Measurements from ENCODE around the gene WDR17. TPM values are rescaled to one million over a fixed set of nuclear protein-coding genes. Genes with fewer than 3 reads are reported as not detected.

The WDR17 gene
- total and polyA plus RNA-seq, 2 donors (not counting 1 experiment from before 2014, with no cell fraction given) = 2.1 to 7.1 TPM

DNA sequence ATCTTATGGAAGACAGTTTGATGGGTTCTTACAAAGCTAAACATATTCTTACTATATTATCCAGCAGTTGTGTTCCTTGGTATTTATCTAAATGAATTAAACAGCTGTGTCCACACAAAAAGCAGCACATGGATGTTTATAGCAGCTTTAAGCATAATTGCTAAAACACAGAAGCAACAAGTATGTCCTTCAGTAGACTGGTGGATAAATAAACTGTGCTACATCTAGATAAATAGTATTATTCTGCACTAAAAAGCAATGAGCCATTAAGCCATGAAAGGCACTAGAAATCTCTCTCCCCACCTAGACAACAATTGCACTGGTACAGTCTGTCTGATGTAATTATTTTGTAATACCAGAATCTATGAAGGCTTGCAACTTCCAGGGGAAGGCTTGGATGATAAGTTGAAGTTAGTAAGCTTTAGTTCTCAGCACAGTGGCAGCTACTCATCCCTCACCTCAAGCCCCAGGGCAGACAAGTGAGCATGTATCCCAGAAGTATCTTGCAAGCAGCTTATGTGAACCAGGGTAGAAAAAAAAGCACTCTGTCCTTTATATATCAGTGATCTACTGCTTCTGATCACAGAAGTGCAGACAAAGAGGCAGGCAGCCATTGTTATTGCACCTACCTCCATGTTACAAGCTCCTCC, 36.9 kb downstream of the WDR17 start:
- H3K27me3 Mint-ChIP-seq = peaks cover 17% of the 10 kb centered on the region
- peaks cover 6% of the 10 kb centered on the region for H3K9me3 Mint-ChIP-seq (ENCODE audit: insufficient read depth)
- H3K36me3 ChIP-seq (replicated peaks in 1 of 2; ENCODE audit: control extremely low read depth in 1 of 2, control insufficient read depth in 1 of 2, extremely low read depth in 1 of 2, insufficient read depth in 2 of 2, low read length in 1 of 2) = no peaks in the 10 kb centered on the region
- H3K4me3 Mint-ChIP-seq = no peak overlapping the region
- no peaks in the 10 kb centered on the region for H3K4me1 ChIP-seq (ENCODE audit: control insufficient read depth in 2 of 2, insufficient read depth in 2 of 2, low read length in 2 of 2)
- ATAC-seq (ENCODE audit: low read depth) = no peak
- H3K4me2 ChIP-seq (replicated peaks; ENCODE audit: low read depth, low read length, poor library complexity, severe bottlenecking) = no peak overlapping the region
- no peaks in the 10 kb centered on the region for H3K4me1 Mint-ChIP-seq
- no peak for DNase-seq
- no peak overlapping the region for H2AFZ ChIP-seq (ENCODE audit: insufficient read depth, low read depth, low read length, poor library complexity, severe bottlenecking)
- CTCF ChIA-PET = no interaction called here
- intact Hi-C loops (cut with micrococcal nuclease) = no loop called here
- H3K27ac Mint-ChIP-seq = no peak overlapping the region
- no peaks in the 10 kb centered on the region for H4K20me1 ChIP-seq (ENCODE audit: control insufficient read depth, insufficient read depth, low read length, poor library complexity, severe bottlenecking)
- no peaks in the 10 kb centered on the region for H3K27me3 ChIP-seq (replicated peaks in 1 of 4; ENCODE audit: control extremely low read depth in 1 of 4, control insufficient read depth in 3 of 4, insufficient read depth in 4 of 4, low read length in 3 of 4)
- H3K9ac ChIP-seq (ENCODE audit: low read length) = no peak overlapping the region
- peaks cover 0 to 7% (median 2%) of the 10 kb centered on the region in 3 donors for H3K9me3 ChIP-seq (ENCODE audit: control extremely low read depth in 1 of 3, control insufficient read depth in 2 of 3, insufficient read depth in 1 of 3, low read length in 2 of 3)
- POLR2A ChIA-PET = no interaction called here
- H3K79me2 ChIP-seq (ENCODE audit: control insufficient read depth, insufficient read depth, low read length) = no peaks in the 10 kb centered on the region
- H3K27ac ChIP-seq (ENCODE audit: low read length in 2 of 2) = no peak overlapping the region
- H3K4me3 ChIP-seq (ENCODE audit: control extremely low read depth in 1 of 5, extremely low read depth in 1 of 5, insufficient read depth in 1 of 5, low read depth in 2 of 5, low read length in 4 of 5) = no peak overlapping the region
- TF ChIP-seq EZH2 (IDR thresholded peaks at IDR 0.05; ENCODE audit: borderline replicate concordance, insufficient read depth, low read depth, low read length, poor library complexity, severe bottlenecking) = no peak
- TF ChIP-seq, protein P1, sequence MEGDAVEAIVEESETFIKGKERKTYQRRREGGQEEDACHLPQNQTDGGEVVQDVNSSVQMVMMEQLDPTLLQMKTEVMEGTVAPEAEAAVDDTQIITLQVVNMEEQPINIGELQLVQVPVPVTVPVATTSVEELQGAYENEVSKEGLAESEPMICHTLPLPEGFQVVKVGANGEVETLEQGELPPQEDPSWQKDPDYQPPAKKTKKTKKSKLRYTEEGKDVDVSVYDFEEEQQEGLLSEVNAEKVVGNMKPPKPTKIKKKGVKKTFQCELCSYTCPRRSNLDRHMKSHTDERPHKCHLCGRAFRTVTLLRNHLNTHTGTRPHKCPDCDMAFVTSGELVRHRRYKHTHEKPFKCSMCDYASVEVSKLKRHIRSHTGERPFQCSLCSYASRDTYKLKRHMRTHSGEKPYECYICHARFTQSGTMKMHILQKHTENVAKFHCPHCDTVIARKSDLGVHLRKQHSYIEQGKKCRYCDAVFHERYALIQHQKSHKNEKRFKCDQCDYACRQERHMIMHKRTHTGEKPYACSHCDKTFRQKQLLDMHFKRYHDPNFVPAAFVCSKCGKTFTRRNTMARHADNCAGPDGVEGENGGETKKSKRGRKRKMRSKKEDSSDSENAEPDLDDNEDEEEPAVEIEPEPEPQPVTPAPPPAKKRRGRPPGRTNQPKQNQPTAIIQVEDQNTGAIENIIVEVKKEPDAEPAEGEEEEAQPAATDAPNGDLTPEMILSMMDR (IDR thresholded peaks at IDR 0.05) = no peak

GRCh38 chr4:176107695-176108094, 42.1 kb downstream of the WDR17 start:
- Mint-ChIP-seq H3K9me3 (ENCODE audit: insufficient read depth) (no peaks in the 10 kb centered on the region), H3K4me1 (no peaks in the 10 kb centered on the region), H3K4me3 (no peak overlapping the region), H3K27me3 (peaks cover 5% of the 10 kb centered on the region), H3K27ac (no peak overlapping the region)
- no peaks in the 10 kb centered on the region for H3K27me3 ChIP-seq (replicated peaks in 1 of 4; ENCODE audit: control extremely low read depth in 1 of 4, control insufficient read depth in 3 of 4, insufficient read depth in 4 of 4, low read length in 3 of 4)
- intact Hi-C loops (cut with micrococcal nuclease) = no loop called here
- no peaks in the 10 kb centered on the region for H3K4me1 ChIP-seq (ENCODE audit: control insufficient read depth in 2 of 2, insufficient read depth in 2 of 2, low read length in 2 of 2)
- H3K4me3 ChIP-seq (ENCODE audit: control extremely low read depth in 1 of 5, extremely low read depth in 1 of 5, insufficient read depth in 1 of 5, low read depth in 2 of 5, low read length in 4 of 5) = no peak overlapping the region
- TF ChIP-seq, protein P1 (IDR thresholded peaks at IDR 0.05) = no peak
- no peak for TF ChIP-seq EZH2 (IDR thresholded peaks at IDR 0.05; ENCODE audit: borderline replicate concordance, insufficient read depth, low read depth, low read length, poor library complexity, severe bottlenecking)
- POLR2A ChIA-PET = no interaction called here
- H3K9ac ChIP-seq (ENCODE audit: low read length) = no peak overlapping the region
- H3K4me2 ChIP-seq (replicated peaks; ENCODE audit: low read depth, low read length, poor library complexity, severe bottlenecking) = no peak overlapping the region
- no peaks in the 10 kb centered on the region for H3K36me3 ChIP-seq (replicated peaks in 1 of 2; ENCODE audit: control extremely low read depth in 1 of 2, control insufficient read depth in 1 of 2, extremely low read depth in 1 of 2, insufficient read depth in 2 of 2, low read length in 1 of 2)
- H2AFZ ChIP-seq (ENCODE audit: insufficient read depth, low read depth, low read length, poor library complexity, severe bottlenecking) = no peak overlapping the region
- CTCF ChIA-PET = no interaction called here
- DNase-seq (no peak), ATAC-seq (ENCODE audit: low read depth) (no peak)
- no peaks in the 10 kb centered on the region for H4K20me1 ChIP-seq (ENCODE audit: control insufficient read depth, insufficient read depth, low read length, poor library complexity, severe bottlenecking)
- peaks cover 0 to 7% (median 3%) of the 10 kb centered on the region in 3 donors for H3K9me3 ChIP-seq (ENCODE audit: control extremely low read depth in 1 of 3, control insufficient read depth in 2 of 3, insufficient read depth in 1 of 3, low read length in 2 of 3)
- no peaks in the 10 kb centered on the region for H3K79me2 ChIP-seq (ENCODE audit: control insufficient read depth, insufficient read depth, low read length)
- H3K27ac ChIP-seq (ENCODE audit: low read length in 2 of 2) = no peak overlapping the region

All from B cell (primary cell).